NCI-H748 (cell line): ENCODE measurements around the gene C1R.

Experiments used
- DNase-seq: peaks from one replicate; lab custom pipeline; 2025; ENCODE audit not compliant: unreplicated experiment; lab: John Stamatoyannopoulos, UW

The C1R gene

GRCh38 chr12:7100239-7100638 is 8.0 kb upstream of the C1R start:
- peak; percentile 3 for DNase-seq

DNA sequence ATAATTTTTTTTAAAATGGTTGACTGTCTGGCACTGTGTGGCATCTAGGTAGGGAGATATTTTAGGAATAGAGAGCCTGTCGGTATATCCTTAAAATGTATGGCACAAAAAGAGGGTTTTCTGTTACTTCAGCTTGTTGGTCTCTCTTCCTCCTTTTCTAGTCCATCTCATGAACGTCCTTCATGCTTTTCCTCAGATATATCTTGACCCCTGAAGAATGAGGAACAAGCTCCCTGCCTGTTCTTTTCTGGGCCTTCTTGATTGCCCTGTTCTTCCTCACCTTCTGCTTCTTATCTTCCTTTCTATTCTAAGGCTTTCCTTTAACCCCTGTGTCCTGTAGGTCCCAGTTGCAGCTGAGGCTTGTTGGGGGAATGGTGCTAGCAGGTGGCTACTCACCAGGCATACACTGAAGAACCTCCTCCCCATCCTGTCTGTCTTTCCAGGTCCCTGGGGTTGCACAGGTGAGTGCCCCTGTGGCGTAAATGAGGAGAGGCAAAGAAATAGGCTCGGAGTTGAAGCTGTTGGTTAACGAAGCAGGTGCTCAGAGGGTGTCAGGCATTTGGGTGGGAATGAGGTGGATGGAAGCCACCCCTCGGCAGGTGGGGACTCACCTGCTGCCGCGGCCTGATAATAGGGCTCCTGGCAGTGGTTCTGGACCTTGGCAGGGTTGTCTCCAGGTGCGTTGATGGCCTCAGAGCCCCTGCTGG is 7.2 kb upstream of the C1R start:
- DNase-seq: no peak

DNA sequence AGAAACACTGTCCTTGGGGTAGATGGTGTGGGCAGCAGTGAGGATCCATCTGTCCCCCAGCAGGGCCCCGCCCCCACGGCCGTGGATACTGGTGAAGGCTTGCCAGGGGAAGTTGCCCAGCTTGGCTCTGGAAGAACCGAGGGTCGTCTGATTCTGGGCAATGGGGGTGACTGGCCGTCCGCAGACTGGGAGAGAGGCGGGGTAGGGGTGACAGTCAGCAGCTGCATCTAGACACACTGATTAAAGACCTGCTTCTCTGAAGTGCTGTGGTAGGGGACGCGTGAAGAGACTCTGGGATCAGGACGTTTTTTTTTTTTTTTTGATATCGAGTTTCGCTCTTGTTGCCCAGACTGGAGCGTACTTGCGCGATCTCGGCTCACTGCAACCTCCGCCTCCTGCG is 4.7 kb upstream of the C1R start:
- DNase-seq: peak; percentile 22

GRCh38 chr12:7096006-7096932 is 4.0 kb upstream of the C1R start:
- peak; percentile 5 for DNase-seq

- DNase-seq: no peak
Measured at GRCh38 chr12:7093892-7094291, 1.6 kb upstream of the C1R start.

DNA sequence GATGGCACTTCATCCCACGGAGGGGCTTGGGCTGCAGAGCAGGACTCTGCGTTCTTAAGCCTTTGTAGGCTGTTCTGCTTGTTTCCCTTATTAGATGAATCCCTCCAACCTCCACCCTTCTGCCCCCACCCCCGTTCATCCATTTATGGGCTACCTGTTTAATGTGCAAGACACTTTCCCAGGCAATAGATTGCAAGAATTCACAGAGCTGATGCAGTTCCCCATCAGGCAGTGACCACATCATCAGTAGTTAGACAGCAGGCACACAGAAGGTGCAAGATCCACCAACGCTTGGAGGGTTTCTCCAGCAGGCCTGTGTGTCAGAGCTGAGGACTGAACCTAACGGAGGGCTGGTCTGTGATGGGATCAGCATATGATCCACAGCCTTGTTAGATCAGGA is 1.2 kb upstream of the C1R start:
- no peak for DNase-seq

GRCh38 chr12:7092986-7093460 is 778 bp upstream of the C1R start:
- DNase-seq: no peak

GRCh38 chr12:7091660-7092228 is 501 bp downstream of the C1R start:
- no peak for DNase-seq

- DNase-seq: no peak
Measured at GRCh38 chr12:7091171-7091570, 1.1 kb downstream of the C1R start.

GRCh38 chr12:7090222-7090998 is 1.8 kb downstream of the C1R start:
- no peak for DNase-seq

DNA sequence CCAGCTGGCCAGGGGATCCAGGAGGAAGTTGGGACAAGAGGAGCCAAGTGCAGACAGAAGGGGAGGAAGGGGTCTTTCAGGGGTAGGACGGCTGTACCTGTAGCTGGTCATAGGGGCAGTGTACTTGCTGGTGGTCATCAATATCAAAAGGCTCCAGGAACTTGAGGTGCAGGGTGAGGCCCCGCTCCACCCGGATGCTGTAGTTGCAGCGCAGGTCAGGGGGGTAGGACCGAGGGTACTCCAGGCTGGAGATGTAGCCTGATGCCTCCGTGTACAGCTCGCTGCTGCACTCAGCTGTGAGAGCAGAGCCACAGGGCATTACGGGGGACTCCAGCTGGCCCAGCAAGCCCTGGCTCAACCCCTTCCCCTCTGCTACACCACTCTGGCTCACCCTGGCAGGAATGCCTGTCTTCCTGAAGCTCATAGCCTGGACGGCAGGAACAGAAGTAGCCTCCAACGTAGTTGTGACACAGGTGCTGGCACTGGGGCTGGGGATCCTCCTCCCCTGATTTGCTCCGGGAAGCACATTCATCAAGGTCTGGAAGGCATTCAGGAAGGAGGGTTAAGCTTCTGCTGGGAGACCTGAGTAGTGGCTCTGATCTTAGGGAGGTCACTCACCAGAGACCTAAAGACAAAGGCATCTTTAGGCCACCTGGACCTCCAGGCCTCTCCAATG is 2.9 kb downstream of the C1R start:
- DNase-seq: no peak

GRCh38 chr12:7083125-7083524 is 9.1 kb downstream of the C1R start:
- DNase-seq: no peak

- no peak for DNase-seq
Measured at GRCh38 chr12:7081037-7081436, 11.2 kb downstream of the C1R start.

- DNase-seq: no peak
Measured at GRCh38 chr12:7079826-7080125, 12.5 kb downstream of the C1R start.

GRCh38 chr12:7078163-7078562 is 14.1 kb downstream of the C1R start:
- DNase-seq: no peak

DNA sequence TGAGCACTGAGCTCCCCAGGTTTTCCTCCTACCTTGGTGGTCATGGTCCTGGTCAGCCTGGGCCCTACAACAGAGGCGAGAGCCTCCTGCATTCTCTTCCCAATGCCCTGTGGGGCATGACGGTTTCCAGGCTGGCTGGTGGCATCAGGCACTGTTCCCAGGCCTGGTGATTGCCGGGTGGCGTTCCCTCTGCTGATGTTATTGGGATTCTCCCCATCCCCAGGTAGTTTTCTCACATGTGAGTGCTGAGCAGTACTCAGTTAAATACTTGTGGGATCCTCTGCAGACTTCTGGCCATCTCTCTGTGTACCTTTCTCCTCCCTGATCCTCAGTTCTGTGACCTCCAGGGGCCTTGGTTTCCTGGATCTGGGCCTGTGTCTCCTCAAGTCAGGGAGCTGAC is 15.8 kb downstream of the C1R start:
- no peak for DNase-seq

GRCh38 chr12:7075939-7076338 is 16.3 kb downstream of the C1R start:
- no peak for DNase-seq

- no peak for DNase-seq
Measured at GRCh38 chr12:7075518-7075917, 16.7 kb downstream of the C1R start.

GRCh38 chr12:7073946-7074345 is 18.3 kb downstream of the C1R start:
- no peak for DNase-seq

DNA sequence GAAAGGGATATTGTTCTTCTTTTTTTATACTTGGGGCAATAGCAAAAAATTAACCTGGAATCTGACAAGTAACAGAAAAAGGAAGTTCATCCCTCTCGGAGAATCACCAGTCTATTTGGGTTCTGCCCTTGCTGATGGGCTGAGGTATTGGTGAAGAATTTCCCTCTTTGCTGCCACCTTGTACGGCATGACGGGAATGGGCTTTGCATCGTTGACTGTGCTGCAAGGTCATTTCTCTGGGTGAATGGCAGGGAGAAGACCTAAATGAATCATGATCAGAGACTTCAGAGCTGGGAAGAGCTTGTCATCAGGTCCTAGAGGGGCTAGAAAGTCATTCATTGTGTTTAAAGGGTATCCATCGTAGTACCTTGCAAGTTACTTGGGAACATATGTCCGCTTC is 19.7 kb downstream of the C1R start:
- no peak for DNase-seq

DNA sequence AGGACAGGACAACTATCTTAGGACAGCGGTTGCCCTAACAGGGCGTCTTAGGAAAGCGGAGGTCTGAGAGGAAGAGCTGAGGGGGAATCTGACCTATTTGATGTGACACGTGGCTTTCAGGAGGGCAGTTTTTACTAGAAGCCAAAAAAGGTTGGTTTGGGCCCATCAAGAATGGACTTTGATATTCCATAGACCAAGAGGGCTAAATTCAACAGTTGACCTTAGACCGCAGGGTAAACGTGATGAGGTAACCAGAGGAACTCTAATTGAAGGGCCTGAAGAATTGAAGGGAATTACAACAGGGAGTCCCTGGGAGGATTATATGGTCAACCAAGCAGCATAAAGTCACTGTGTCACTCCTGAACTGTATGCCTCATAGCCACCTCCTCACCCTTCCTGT is 20.2 kb downstream of the C1R start:
- DNase-seq: no peak
